Stimulated activated CD8-positive, alpha-beta memory T cell treated with anti-CD3 and anti-CD28 coated beads, Interleukin-2, amount 100 ng/mL, for 1 hour (primary cell): ENCODE results near the gene NPM3.
A peak's percentile ranks its signal among the peaks of the same experiment; 100 is the strongest.
"Not testable (repeated sequence)": the region's sequence is repeated elsewhere in the genome, so short reads cannot be mapped to it uniquely, and the experiment has no call there.

ENCODE experiments used
- DNase-seq, 2 donors: peaks; one replicate each; pipeline ENCODE4 v3.0.0-alpha.2; 2020; ENCODE audit warnings: low read depth in 2 of 2

NPM3 gene

GRCh38 chr10:101803511-101803910 is 20.3 kb upstream of the NPM3 start:
- no peak for DNase-seq

- no peak for DNase-seq
These were observed 14.3 kb upstream of the NPM3 start for GRCh38 chr10:101797403-101798059.

- DNase-seq, result no peak
These were observed 10.3 kb upstream of the NPM3 start for GRCh38 chr10:101793526-101793925.

- no peak for DNase-seq
These were observed 6.4 kb upstream of the NPM3 start for GRCh38 chr10:101789686-101790085.

- DNase-seq, result not testable (repeated sequence)
These were observed 6.0 kb upstream of the NPM3 start for GRCh38 chr10:101789231-101789630.

- DNase-seq, result no peak
These were observed 2.6 kb upstream of the NPM3 start for GRCh38 chr10:101785801-101786200.

DNA sequence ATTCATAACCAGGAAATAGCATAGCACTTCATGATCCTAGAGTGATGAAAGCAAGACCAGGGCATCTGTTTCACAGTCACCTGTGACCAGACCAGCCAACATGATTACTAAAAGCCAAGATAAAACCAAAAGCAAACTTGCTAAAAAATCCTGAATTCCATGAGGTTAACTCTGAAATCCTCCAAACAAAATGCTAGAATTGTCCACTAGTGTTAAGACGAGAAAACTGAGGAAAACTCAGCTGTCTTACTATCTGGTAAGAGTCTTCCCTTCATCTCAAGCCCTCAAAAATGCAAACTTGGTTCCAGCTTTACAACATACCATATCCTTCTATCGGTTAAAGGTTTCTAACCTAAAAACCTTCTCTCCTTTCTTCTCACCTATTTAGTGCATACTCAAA is 1.3 kb upstream of the NPM3 start:
- no peak for DNase-seq

DNA sequence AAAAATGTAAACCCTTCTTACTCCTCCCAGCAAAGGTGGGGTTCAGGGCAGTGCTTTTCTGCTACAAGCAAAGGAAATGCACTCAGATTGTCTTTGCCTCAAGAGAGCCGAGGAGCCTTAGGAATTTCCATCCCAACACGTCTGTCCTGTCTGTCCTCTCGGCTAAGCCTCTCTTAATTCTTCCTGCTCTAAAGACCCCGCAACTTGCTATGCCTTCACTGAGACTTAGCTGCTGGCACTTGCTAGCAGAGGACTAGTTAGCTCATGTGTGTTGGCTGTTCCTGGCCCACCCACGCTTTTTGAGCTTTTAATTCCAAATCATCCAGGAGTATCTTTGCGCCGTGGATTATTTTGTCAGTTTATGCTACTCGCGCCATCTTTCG is 481 bp upstream of the NPM3 start:
- DNase-seq, result no peak

DNA sequence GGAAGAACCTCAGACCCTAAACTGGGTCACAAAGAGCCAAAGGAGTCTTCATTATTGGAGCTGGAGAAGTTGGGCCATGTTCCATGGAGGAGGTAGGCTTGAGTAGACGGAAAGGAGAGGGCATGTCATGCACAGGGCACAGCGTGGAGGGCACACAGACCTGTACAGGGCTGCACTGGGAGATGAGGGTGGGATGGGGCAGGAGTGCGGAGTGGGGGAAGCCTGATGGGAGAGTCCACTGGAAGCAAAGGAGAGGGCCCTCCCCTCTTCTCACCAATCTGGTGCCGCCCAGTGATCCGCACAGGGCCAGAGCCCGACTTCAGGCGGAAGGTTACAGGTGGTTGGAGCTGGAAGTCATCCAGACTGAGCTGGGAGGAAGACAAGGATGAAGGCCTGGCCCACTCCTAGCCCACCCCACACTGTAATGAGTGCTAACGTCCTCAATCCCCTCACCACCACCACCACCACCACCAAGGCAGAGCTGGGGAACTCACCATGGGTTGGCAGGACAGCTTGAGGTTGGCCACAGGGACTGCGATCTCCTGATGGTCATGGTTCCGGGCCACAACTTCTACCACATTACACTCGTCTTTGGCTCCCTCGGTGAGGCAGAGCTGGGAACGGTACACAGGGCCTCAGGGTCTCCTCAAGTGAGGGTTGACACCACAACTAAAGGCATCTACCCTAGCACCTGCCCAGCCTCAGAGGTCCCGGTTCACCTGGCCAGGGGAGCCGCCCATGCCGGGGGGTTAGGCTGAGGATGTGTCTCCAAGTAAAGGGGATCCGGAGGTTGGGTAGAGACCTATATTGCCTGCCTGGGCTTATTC is 1.0 kb downstream of the NPM3 start:
- DNase-seq, result no peak

DNA sequence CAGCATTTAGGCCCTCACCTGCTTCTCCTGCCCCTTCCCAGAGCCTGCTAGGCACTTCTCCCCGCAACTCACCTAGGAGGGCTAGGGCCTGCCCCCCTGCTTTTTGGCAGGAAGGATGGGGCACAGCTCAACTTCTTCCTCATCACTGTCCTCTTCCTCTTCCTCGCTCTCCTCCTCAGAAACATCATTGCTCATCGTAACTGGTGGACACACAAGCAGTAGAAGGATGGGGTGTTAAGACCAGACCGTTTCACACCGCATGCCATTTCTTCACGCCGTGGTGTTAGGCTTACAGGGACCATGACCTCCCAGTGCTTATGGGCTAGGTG is 1.6 kb downstream of the NPM3 start:
- DNase-seq, result no peak

DNA sequence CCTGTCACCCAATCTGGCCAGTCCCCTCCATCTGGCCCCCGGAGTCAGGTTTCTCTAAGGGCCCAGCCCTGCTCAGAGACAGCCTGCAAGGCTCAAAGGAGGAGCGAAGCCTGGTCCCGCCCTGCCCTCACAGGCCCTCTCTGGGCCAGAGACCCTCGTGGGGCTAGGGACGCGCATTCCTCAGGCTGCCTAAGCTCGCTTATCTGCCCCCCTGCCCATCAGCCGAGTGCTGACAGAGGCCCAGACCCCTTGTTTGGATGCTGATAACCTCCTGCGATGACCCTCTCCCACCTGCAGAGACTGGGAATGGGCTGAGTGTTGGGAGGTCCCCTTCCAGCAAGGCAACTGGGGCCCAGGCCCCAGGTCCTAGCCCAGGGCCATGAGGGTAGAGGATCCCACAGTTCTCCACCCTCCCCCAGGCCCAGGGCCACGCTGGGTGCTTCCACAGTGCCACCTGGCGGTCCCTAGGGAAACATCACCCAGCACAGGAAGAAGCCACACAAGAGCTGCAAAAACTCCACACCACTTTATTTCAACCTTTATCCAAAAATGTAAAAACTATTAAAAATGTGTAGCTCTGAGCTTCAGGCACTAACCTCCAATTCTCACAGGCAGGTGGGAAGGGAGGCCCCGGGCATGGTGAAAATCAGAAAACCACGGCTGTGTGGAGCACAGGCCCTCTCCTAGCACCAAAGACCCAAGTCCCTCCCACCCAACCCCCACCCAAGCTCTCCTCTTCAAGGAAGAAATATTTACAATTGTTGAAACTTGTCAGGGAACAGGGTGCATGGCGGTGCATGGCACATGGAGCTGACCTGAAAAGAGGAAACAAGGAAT is 2.2 kb downstream of the NPM3 start:
- peak; percentile 39 to 47 for DNase-seq

DNA sequence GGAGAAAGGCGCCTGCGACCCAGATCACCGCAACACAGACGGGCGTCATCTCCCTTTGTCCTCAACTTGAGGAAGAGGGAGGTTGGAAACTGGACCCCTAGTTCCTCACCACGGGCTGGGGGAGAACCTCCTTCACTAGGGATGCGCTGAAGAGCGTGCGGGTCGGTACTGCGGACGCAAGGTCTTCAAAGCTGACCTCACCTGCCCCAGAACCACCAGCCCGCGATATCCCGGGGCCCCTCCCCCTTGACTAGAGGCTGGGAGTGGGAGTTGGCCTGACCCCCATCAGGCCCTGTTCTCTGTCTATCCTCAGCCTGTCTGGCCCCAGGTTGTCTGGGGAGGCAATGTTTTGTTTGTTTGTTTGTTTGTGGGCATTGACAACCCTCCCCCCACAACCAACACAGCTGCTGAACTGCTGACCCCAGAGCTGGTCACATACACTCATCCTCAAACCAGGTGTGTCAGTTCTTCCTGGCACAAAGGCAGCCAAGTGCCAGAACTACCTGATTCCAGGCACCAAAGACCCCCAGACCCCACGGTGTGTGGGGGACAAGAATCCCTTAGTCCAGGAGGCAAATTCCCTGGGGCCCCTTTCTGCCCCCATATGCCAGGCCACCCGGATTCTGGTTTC is 2.9 kb downstream of the NPM3 start:
- no peak for DNase-seq

- peak; percentile 56 to 72 for DNase-seq
These were observed 3.6 kb downstream of the NPM3 start for GRCh38 chr10:101779544-101780186.

- DNase-seq, result no peak
These were observed 4.3 kb downstream of the NPM3 start for GRCh38 chr10:101778781-101779543.

GRCh38 chr10:101778151-101778780 is 5.0 kb downstream of the NPM3 start:
- no peak for DNase-seq

- no peak for DNase-seq
These were observed 5.6 kb downstream of the NPM3 start for GRCh38 chr10:101777619-101778145.

DNA sequence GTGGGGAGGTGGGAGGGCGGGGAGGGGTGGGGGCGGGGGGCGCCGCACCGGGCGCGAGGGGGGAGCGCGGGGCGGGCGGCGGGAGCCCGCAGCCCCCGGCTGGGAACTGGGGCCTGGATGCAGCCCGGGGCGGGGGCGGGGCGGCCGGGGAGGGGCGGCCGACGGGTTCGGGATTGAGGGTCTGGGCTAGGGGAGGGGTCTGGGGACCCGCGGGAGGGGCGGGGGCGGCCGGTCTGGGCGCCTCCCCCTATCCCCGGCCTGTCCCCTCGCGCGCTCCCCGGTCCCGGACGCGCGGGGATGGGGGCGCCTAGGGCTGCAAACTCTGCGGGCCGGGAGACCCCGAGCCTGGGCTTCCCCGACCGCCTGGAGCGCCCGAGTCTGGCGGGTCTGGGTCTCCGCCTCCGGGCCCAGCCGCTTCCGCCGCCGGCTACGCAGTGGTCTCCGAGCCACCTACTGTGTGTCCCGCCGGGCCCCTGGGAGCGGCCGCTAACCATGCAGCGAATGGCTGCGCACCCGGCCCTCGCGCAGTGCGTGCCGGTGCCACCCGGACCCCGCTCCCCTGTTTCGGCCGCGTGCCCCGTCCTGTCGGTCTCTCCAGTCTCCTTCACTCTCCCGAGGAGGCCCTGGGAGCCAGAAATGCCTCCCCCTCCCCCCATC is 7.0 kb downstream of the NPM3 start:
- DNase-seq, result no peak

DNA sequence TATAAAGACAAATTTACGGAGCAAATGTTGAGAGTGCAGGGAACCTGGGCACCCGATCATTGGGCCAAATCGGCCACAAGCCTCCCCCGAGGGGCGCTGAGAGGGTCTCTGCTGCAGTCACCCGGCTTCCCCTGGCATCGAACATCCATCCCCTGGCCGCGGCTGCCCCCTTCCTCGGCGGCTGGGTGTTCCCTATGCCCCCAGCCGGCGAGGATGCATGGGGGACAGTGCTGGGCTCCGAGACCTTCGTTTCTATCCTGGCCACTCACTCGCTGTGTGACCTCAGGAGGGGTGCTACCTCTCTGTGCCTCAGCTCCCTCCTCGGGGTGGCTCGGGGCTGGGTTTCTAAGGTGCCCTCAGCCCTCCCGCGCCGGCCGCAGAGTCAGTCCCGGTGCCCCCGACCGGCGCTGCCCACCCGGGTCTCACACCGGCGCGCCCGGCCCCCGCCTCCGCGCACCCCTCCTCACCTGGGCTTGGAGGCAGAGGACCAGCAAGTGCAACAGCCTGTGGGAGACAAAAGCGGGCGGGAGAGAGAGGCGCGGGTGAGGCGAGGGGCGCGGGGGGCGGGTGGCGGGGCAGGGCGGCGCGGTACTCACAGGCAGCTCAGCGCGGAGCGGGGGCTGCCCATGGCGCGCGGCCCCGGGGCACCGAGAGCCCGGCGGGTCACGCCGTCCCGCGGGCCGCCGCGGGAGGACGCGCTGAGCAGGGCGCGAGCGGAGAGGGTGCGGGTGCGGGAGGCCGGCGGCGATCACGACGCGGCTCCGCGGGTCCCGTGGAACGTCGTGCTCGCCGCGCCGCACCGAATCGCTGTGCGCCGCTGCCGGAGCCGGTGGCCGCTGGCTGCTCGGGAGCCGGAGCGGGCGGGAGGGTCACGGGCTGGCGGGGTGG is 7.7 kb downstream of the NPM3 start, which contains the start of gene FGF8:
Gene FGF8, minus strand, starts transcription at position 842 of the 888 bp plus-strand sequence. Its CDS starts 214 bp downstream, at position 628.
- no peak for DNase-seq
